HG02610 (cell line): ENCODE measurements around the gene CEND1.

Source experiments
- ATAC-seq: cut with Tn5 transposase; IDR thresholded peaks from one replicate; pipeline ENCODE4 v1.9.1; 2021; ENCODE audit warnings: mild to moderate bottlenecking, moderate library complexity; ENCODE audit not compliant: unreplicated experiment

The CEND1 gene

GRCh38 chr11:789943-790342, at the start of gene CEND1:
CEND1 (minus strand) TSS chr11:790090; CDS start chr11:788576, 1,514 bp downstream.
- no peak for ATAC-seq

GRCh38 chr11:839280-839623, 49.4 kb upstream of the CEND1 start:
- no peak for ATAC-seq

- no peak for ATAC-seq
These were observed 48.8 kb upstream of the CEND1 start for GRCh38 chr11:838441-839279.

- no peak for ATAC-seq
These were observed 48.1 kb upstream of the CEND1 start for GRCh38 chr11:837990-838307.

GRCh38 chr11:837189-837989, 47.5 kb upstream of the CEND1 start:
- no peak for ATAC-seq

- no peak for ATAC-seq
These were observed 46.8 kb upstream of the CEND1 start for GRCh38 chr11:836700-837099.

GRCh38 chr11:836274-836673, 46.4 kb upstream of the CEND1 start:
- ATAC-seq = no peak

GRCh38 chr11:834371-835316, 44.8 kb upstream of the CEND1 start:
- ATAC-seq = no peak

- ATAC-seq = no peak
These were observed 44.0 kb upstream of the CEND1 start for GRCh38 chr11:833849-834311.

- no peak for ATAC-seq
These were observed 43.4 kb upstream of the CEND1 start for GRCh38 chr11:833114-833791.

GRCh38 chr11:832529-833113, 42.7 kb upstream of the CEND1 start, which contains the start of gene CD151:
CD151 (plus strand) TSS chr11:832952; CDS start chr11:836070, 3,118 bp downstream.
- ATAC-seq = no peak

- no peak for ATAC-seq
These were observed 42.2 kb upstream of the CEND1 start for GRCh38 chr11:831961-832528.

GRCh38 chr11:831118-831864, 41.4 kb upstream of the CEND1 start:
- no peak for ATAC-seq

GRCh38 chr11:830295-831117, 40.6 kb upstream of the CEND1 start:
- peak; percentile 30 for ATAC-seq

GRCh38 chr11:829847-830294, 40.0 kb upstream of the CEND1 start:
- no peak for ATAC-seq

- ATAC-seq = no peak
These were observed 39.4 kb upstream of the CEND1 start for GRCh38 chr11:829176-829846.

- ATAC-seq = no peak
These were observed 38.8 kb upstream of the CEND1 start for GRCh38 chr11:828506-829175.
